ENCODE measurements around the gene WBP1L.

The WBP1L gene

DNA sequence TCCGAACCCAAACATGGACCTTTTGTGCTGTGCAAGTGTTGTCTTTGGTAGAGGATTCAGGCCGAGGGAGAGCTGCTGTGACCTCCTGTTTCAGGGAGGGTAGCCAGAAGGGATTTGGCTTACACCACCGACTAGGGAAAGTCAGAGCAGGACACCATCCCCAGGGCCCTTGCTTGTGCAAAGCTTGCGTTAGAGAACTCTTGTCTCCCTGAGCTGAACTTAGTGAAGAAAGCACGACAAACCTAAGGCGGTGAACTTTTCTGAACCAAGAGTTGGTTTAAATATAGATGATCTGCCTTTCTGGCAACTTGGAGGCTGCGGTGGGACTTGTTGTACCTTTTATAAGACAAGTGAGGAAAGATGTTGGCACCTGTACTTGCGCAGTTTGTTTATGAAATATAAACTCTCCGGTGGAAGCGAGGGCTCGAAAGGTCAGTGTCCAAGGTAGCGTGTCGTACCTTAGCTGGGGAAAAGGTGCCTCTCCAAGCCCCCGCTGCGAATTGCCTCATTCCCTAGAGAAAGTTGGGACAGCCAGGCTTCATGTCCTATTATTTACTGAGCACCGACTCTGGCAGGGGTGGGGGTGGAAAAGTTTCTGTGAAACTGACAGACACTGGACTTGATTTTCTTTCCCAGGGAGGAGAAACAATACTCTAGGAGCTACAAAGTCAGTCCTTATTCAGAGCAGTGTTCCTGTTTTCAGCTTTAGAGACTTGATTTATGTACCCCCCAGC lies 31.6 kb downstream of the WBP1L start:
- Histone ChIP-seq H3K9ac (ENCODE audit: low read length) (peak overlapping the region; percentile 89), H3K36me3 (ENCODE audit: insufficient read depth, low read length) (no peaks in the 10 kb centered on the region), H3K27ac (ENCODE audit: low read depth, low read length) (peak overlapping the region; percentile 99), H3K4me3 (ENCODE audit: low read depth in 1 of 2, low read length in 2 of 2) (peak overlapping the region in 1 of 2 donors; percentile 57), H3K9me3 (ENCODE audit: low read length) (no peaks in the 10 kb centered on the region), H3K4me1 (ENCODE audit: insufficient read depth, low read length) (peaks cover 72% of the 10 kb centered on the region), H3K27me3 (ENCODE audit: control insufficient read depth in 1 of 2, insufficient read depth in 2 of 2, low read length in 2 of 2) (no peaks in the 10 kb centered on the region)

- Histone ChIP-seq H3K27ac (ENCODE audit: low read depth, low read length) (peak overlapping the region; percentile 99), H3K27me3 (ENCODE audit: control insufficient read depth in 1 of 2, insufficient read depth in 2 of 2, low read length in 2 of 2) (no peaks in the 10 kb centered on the region), H3K4me3 (ENCODE audit: low read depth in 1 of 2, low read length in 2 of 2) (peak overlapping the region; percentile 51 to 57), H3K36me3 (ENCODE audit: insufficient read depth, low read length) (no peaks in the 10 kb centered on the region), H3K4me1 (ENCODE audit: insufficient read depth, low read length) (peaks cover 79% of the 10 kb centered on the region), H3K9me3 (ENCODE audit: low read length) (no peaks in the 10 kb centered on the region), H3K9ac (ENCODE audit: low read length) (peak overlapping the region; percentile 89)
Observed at GRCh38 chr10:102775935-102776669, 32.4 kb downstream of the WBP1L start.

DNA sequence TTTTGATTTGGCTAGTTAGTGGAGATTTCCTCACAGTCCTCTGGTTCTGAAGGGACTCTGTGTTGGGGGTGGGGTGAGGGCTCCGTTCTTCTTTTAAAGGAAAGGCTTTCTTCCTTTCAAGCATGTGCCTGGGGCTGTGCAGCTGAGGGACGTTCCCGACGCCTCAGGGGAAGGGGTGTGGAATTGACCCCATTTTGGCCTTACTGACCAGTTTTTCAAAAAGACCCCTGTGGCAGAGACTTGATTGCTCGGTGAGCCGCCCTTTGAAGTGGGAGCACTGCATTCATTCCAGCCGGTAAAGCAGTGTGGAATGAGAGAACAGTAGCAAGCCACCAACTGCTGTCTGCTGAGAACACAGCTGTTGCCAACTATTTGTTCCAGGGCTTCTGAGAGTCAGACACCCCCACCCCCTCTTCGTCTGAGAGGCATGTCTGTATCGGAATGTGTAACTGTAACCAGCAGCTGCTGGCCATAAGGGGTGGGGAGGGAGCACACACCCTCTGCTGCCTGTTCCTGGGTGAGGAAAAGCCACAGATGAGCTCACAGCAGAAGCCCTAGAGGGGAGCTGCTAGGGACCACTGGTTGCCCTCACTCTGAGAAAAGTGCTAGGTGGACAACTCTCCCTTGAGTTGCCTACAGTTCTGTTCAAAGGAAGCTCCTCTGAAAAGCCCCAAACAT lies 33.2 kb downstream of the WBP1L start:
- peak overlapping the region; percentile 89 for H3K9ac ChIP-seq (ENCODE audit: low read length)
- no peaks in the 10 kb centered on the region for H3K36me3 ChIP-seq (ENCODE audit: insufficient read depth, low read length)
- H3K4me3 ChIP-seq (ENCODE audit: low read depth in 1 of 2, low read length in 2 of 2): peak overlapping the region; percentile 51 to 57
- peak overlapping the region; percentile 99 for H3K27ac ChIP-seq (ENCODE audit: low read depth, low read length)
- peaks cover 87% of the 10 kb centered on the region for H3K4me1 ChIP-seq (ENCODE audit: insufficient read depth, low read length)
- no peaks in the 10 kb centered on the region for H3K27me3 ChIP-seq (ENCODE audit: control insufficient read depth in 1 of 2, insufficient read depth in 2 of 2, low read length in 2 of 2)
- no peaks in the 10 kb centered on the region for H3K9me3 ChIP-seq (ENCODE audit: low read length)

- Histone ChIP-seq H3K9ac (ENCODE audit: low read length) (peak overlapping the region; percentile 41), H3K27ac (ENCODE audit: low read depth, low read length) (peak overlapping the region; percentile 99)
Observed at GRCh38 chr10:102777711-102778453, 34.1 kb downstream of the WBP1L start.

DNA sequence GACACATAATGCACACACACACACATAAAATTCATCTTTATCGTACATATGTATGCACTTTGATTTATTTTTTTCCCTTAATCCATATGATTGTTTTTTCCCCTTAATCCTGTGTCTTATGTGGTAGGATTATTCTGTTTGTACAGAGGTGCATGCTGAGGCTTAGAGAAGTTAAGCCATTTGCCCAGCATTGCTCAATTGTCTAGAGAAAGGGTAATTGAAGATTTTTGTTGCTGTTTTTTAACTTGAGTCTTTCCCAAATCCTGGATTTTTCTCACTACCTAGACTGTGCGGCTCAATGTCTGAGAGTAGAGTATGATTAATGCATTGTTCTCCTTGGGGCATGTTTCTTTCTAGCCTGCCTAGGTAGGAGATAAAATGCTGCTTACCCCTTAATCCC lies 35.0 kb downstream of the WBP1L start:
- Histone ChIP-seq H3K4me1 (ENCODE audit: insufficient read depth, low read length) (peaks cover 94% of the 10 kb centered on the region), H3K27ac (ENCODE audit: low read depth, low read length) (peak overlapping the region; percentile 14), H3K36me3 (ENCODE audit: insufficient read depth, low read length) (no peaks in the 10 kb centered on the region), H3K4me3 (ENCODE audit: low read depth in 1 of 2, low read length in 2 of 2) (no peak overlapping the region), H3K9me3 (ENCODE audit: low read length) (no peaks in the 10 kb centered on the region), H3K27me3 (ENCODE audit: control insufficient read depth in 1 of 2, insufficient read depth in 2 of 2, low read length in 2 of 2) (no peaks in the 10 kb centered on the region), H3K9ac (ENCODE audit: low read length) (no peak overlapping the region)

More at GRCh38 chr10:102777711-102778453, 34.1 kb downstream of the WBP1L start:
- Histone ChIP-seq H3K36me3 (ENCODE audit: insufficient read depth, low read length) (no peaks in the 10 kb centered on the region), H3K9me3 (ENCODE audit: low read length) (no peaks in the 10 kb centered on the region), H3K4me3 (ENCODE audit: low read depth in 1 of 2, low read length in 2 of 2) (peak overlapping the region in 1 of 2 donors; percentile 29), H3K27me3 (ENCODE audit: control insufficient read depth in 1 of 2, insufficient read depth in 2 of 2, low read length in 2 of 2) (no peaks in the 10 kb centered on the region), H3K4me1 (ENCODE audit: insufficient read depth, low read length) (peaks cover 94% of the 10 kb centered on the region)

GRCh38 chr10:102779680-102780526 lies 36.2 kb downstream of the WBP1L start:
- Histone ChIP-seq H3K4me1 (ENCODE audit: insufficient read depth, low read length) (peaks cover 86% of the 10 kb centered on the region), H3K36me3 (ENCODE audit: insufficient read depth, low read length) (no peaks in the 10 kb centered on the region), H3K9ac (ENCODE audit: low read length) (no peak overlapping the region), H3K4me3 (ENCODE audit: low read depth in 1 of 2, low read length in 2 of 2) (no peak overlapping the region), H3K27ac (ENCODE audit: low read depth, low read length) (peak overlapping the region; percentile 6), H3K27me3 (ENCODE audit: control insufficient read depth in 1 of 2, insufficient read depth in 2 of 2, low read length in 2 of 2) (no peaks in the 10 kb centered on the region), H3K9me3 (ENCODE audit: low read length) (no peaks in the 10 kb centered on the region)

DNA sequence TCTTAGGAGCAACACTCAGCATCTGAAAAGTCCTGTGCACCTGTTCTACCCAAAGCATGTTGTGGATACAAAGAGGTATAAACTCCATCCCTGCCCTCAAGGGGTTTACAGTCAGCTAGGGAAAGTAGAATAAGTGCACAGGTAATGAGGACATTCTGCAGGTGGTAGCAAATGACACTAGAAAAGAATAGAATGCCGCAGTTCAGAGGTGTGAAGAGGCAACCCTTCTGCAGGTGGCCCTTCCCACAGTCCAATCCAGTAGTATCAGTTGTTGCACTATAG lies 36.7 kb downstream of the WBP1L start:
- Histone ChIP-seq H3K4me1 (ENCODE audit: insufficient read depth, low read length) (peaks cover 84% of the 10 kb centered on the region), H3K9ac (ENCODE audit: low read length) (peak overlapping the region; percentile 42), H3K27ac (ENCODE audit: low read depth, low read length) (peak overlapping the region; percentile 91), H3K4me3 (ENCODE audit: low read depth in 1 of 2, low read length in 2 of 2) (no peak overlapping the region), H3K27me3 (ENCODE audit: control insufficient read depth in 1 of 2, insufficient read depth in 2 of 2, low read length in 2 of 2) (no peaks in the 10 kb centered on the region), H3K36me3 (ENCODE audit: insufficient read depth, low read length) (no peaks in the 10 kb centered on the region), H3K9me3 (ENCODE audit: low read length) (no peaks in the 10 kb centered on the region)

GRCh38 chr10:102781090-102781920 lies 37.6 kb downstream of the WBP1L start:
- Histone ChIP-seq H3K9me3 (ENCODE audit: low read length) (no peaks in the 10 kb centered on the region), H3K4me1 (ENCODE audit: insufficient read depth, low read length) (peaks cover 87% of the 10 kb centered on the region), H3K27me3 (ENCODE audit: control insufficient read depth in 1 of 2, insufficient read depth in 2 of 2, low read length in 2 of 2) (no peaks in the 10 kb centered on the region), H3K9ac (ENCODE audit: low read length) (peak overlapping the region; percentile 42), H3K4me3 (ENCODE audit: low read depth in 1 of 2, low read length in 2 of 2) (no peak overlapping the region), H3K36me3 (ENCODE audit: insufficient read depth, low read length) (no peaks in the 10 kb centered on the region), H3K27ac (ENCODE audit: low read depth, low read length) (peak overlapping the region; percentile 91)

DNA sequence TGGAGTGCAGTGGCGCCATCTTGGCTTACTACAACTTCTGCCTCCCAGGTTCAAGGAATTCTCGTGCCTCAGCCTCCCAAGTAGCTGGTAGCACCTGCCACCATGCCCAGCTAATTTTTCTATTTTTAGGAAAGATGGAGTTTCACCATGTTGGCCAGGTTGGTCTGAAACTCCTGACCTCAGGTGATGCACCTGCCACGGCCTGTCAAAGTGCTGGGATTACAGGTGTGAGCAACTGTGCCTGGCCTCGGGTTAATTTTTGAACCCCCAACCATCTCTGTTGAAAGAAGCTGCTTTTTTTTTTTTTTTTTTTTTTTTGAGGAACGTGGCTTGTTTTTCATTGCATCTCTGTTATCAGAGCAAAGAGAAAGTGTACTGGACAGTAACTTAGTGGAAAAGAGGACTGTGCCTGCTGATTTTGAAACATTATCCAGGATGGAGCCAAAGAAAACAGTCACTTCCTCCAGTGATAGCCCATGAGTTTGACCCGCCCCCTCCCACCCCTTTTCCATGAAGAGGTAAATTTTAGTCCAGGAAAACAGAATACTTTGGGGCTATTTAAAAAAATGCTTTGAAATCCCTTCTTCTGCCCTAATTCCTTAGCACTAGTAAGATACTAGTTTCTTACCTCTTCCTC lies 38.3 kb downstream of the WBP1L start:
- Histone ChIP-seq H3K4me3 (ENCODE audit: low read depth in 1 of 2, low read length in 2 of 2) (peak overlapping the region in 1 of 2 donors; percentile 29), H3K27me3 (ENCODE audit: control insufficient read depth in 1 of 2, insufficient read depth in 2 of 2, low read length in 2 of 2) (no peaks in the 10 kb centered on the region), H3K4me1 (ENCODE audit: insufficient read depth, low read length) (peaks cover 87% of the 10 kb centered on the region), H3K9me3 (ENCODE audit: low read length) (no peaks in the 10 kb centered on the region), H3K9ac (ENCODE audit: low read length) (no peak overlapping the region), H3K36me3 (ENCODE audit: insufficient read depth, low read length) (no peaks in the 10 kb centered on the region), H3K27ac (ENCODE audit: low read depth, low read length) (peak overlapping the region; percentile 91)

Measured in muscle layer of colon (tissue), 2 donors.